RKO (cell line): Measurements from ENCODE around the gene CACNB2.

Experiments used
- DNase-seq: peaks from one replicate; pipeline ENCODE4 v3.0.0-alpha.2; 2016; ENCODE audit warnings: low spot score

CACNB2 gene

GRCh38 chr10:18340496-18341051 lies 200.3 kb downstream of the CACNB2 start:
- DNase-seq = no peak

GRCh38 chr10:18341055-18341454 lies 200.8 kb downstream of the CACNB2 start:
- DNase-seq = no peak

GRCh38 chr10:18343573-18343972 lies 203.3 kb downstream of the CACNB2 start:
- no peak for DNase-seq

DNA sequence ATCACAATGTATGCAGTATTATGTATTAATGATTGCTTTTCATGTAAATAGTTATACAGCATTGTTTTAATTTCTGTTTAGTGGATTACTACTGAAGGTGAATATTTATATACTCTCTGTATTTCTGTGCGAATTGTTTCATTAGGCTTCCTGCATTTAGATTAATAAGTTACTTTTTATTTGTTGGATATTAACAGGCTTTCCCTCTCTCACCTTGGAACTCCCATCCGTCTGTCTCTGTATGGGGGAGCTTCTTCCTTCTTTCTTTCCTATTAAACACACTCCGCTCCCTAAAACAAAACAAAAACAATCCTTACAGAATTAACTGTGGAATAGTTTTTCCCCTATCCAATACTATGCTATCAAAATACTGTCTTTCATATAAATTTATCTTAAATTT lies 205.1 kb downstream of the CACNB2 start:
- no peak for DNase-seq

- DNase-seq = no peak
Measured at GRCh38 chr10:18350340-18350739, 210.1 kb downstream of the CACNB2 start.

DNA sequence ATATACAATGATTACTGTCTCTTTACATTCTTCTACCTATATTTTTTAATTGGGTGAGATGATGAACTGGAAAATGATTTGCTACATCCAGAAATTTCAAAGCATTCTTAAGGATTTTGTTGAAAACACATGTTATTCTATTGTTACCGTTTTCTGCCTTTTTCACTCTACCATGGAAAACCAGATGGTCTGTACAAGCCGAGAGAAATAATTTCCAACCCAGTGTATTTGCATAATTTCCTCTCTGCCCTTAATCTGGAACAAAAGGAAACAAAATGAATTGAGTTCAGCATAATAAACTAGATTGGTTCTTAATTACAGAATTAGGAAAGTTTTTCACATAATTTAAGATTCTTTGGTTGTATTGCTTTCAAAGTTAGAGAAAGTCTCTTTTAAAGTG lies 211.2 kb downstream of the CACNB2 start:
- DNase-seq = no peak

DNA sequence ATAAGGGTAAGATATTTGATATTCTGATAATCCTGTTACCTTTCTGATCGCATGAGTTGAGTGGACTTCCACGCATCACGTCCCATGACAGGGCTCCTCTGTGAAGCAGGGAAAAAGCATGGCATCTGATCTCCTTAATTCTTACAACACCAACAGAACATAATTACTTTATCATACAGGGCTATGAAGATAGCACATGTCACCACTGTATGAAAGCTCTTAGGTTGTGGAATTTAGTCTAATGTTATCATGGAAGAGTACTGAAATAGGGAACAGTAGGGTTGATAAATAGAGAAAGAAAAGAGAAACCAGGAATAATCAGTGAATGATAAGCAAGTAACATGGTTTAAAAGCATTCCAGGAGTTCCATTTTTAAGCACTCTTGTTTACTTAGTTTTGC lies 212.0 kb downstream of the CACNB2 start:
- no peak for DNase-seq

DNA sequence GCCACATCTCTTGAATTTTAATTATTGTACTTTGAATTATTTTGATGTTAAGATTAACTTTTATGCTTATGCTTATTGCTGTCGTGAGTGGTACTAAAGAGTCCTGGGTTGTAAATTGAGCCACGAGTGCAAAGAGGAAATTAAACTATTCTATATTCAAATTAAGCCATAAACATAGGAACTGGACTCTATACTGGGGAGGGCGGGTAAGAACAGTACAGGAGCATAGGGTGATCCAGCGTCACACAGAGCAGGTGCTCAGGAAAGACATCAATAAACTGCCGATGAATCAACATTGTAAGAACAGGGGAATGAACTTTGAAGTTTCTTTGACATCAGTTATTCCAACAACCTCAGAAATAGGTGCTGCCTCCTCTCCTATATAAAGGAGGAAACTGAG lies 219.6 kb downstream of the CACNB2 start:
- no peak for DNase-seq

DNA sequence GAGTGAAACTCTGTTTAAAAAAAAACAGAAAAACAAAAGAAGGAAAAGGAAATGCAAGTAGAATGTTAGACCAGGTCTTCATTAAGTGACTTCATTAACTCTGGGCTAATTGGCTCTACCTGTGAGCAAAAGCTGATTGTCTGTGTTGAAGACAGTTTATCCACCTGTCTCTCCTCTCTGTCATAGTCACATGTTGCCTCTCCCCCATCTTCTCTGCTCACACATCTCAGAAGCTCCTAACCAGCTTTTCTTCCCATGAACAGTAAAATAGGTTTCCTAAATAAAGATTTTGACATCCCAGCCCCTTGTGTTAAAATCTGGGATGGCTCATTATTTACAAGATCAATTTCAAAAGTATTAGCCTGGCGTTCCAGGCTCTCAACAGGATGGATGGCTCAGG lies 222.7 kb downstream of the CACNB2 start:
- no peak for DNase-seq

DNA sequence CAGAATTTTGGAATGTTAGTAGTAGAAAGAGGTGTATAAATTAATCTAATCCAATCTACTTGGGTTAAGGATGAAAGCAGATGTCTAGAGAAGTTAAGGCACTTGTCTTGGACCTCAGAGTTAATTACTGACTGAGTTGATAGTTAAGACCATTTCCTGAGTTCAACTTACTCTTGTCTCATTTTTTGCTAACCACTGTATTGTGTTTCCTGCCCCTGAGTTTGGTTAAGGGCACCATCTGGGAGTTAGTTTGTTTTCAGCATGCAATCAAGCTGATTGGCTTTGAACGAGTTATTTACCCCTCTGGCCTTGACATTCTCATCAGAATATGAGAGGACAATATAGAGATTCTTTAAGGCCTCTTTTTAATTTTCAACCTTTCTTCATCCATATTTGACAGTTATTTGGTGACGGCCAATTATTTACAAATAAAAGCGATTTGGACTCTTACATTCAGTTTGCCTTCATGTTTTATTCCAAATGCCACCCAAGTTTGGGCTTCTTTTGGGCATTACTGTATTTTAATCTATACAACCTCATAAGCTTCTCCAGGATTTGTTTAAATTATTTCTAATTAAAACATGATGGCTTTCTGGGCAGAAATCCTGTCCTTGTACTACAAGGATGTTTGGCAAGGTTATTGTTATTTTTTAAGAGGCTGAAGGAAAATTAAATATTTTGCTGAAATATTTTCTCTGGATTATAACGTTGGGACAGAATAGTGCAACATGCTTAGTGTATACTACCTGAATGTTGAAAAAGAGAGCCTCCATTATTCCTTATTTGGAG lies 225.0 kb downstream of the CACNB2 start:
- no peak for DNase-seq

DNA sequence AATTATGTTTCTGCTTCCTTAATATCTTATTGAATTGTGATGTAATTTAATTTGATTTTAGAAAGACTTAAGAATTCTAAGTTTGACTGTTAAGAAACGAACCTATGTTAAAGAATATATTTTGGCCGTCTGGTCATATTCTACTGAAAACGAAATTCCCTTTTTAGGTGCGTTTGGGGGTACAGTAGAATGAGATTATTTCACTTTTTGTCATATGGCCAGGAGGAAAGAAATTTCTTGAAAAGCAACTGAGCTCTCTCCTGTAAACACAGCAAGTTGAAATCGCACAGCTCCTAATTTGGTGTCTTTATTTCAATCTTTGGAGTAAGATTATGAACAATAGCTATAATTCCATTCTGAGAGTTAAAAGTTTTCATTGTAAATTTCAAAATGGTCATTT lies 227.6 kb downstream of the CACNB2 start:
- no peak for DNase-seq

- DNase-seq = no peak
Measured at GRCh38 chr10:18368273-18368672, 228.0 kb downstream of the CACNB2 start.

DNA sequence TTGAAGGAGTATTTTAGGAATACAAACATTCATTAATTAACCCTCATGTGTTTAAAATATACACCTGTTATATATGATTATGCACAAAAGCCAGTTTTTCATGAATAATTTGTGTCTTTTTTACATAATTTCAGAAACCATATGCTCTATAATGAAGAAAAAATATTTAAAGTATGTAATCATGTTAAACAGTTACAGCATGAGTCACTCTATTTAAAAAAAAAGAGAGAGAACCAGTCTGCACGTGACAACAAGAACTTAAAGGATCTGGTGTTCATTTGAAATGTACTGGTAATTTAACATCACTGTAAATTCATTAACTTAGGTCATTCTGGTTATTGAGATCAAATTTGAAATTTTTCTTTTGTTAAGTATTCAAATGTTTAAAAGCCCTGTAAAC lies 228.5 kb downstream of the CACNB2 start:
- peak; percentile 31 for DNase-seq

- no peak for DNase-seq
Measured at GRCh38 chr10:18369859-18370473, 229.7 kb downstream of the CACNB2 start.

DNA sequence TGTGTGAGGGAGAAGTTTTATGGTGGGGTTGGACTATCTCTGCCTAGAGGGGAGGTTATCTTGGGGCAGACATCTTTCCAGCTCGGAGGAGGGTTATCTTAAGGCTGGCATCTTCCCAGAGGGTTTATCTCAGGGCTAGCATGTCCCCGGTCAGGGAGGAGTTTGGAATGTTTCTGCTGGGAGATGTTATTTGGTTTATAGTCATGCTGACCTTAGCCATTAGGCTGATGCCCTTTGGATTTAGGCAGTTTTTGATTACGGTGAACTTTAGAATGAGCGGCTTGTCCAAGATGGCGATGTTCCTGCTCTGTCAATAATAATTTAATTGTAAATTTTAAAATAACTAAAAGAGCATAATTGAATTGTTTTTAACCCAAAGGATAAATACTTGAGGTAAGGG lies 236.4 kb downstream of the CACNB2 start:
- no peak for DNase-seq

GRCh38 chr10:18377898-18378297 lies 237.7 kb downstream of the CACNB2 start:
- DNase-seq = no peak

- DNase-seq = no peak
Measured at GRCh38 chr10:18378766-18379165, 238.5 kb downstream of the CACNB2 start.

DNA sequence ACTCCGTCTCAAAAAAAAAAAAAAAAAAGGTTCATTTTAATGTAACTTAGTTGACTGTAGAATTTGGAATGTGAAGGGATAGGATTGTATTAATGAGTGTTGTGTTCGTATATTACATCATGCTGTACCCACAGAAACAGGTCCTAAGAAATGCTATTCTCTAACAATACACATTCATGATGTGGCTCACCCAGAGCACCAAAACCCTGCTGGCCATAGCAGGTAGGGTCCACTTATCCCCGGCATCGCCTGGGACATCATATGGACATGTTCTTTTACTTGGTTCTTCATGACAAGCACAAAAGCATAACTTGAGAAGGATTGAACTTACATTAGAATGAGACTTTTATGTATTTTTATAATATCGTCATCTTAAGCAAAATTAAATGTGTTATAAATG lies 241.5 kb downstream of the CACNB2 start:
- DNase-seq = no peak

- no peak for DNase-seq
Measured at GRCh38 chr10:18397906-18398305, 257.7 kb downstream of the CACNB2 start.

GRCh38 chr10:18399158-18399557 lies 258.9 kb downstream of the CACNB2 start:
- no peak for DNase-seq

- no peak for DNase-seq
Measured at GRCh38 chr10:18400201-18400905, 260.1 kb downstream of the CACNB2 start.

- no peak for DNase-seq
Measured at GRCh38 chr10:18400906-18401245, 260.7 kb downstream of the CACNB2 start.
